LNCaP clone FGC (cell line): ENCODE results near the gene CCDC124.
A peak's percentile ranks its signal among the peaks of the same experiment; 100 is the strongest.
"Not testable (repeated sequence)": the region's sequence is repeated elsewhere in the genome, so short reads cannot be mapped to it uniquely, and the experiment has no call there.

Experiments used
- DNase-seq: peaks from one replicate; pipeline ENCODE4 v3.0.0-alpha.2; 2011; ENCODE audit warnings: low read depth
- H3K4me3 ChIP-seq: 2 replicates; pipeline ENCODE4 v1.5.1; 2011; ENCODE audit warnings: mild to moderate bottlenecking, low read depth, low read length, control low read depth
- CTCF ChIP-seq: IDR thresholded peaks from 2 replicates; pipeline ENCODE4 v1.5.1; 2012; ENCODE audit warnings: mild to moderate bottlenecking; ENCODE audit not compliant: control insufficient read depth, insufficient read depth; ENCODE audit errors: extremely low read depth

CCDC124 gene

GRCh38 chr19:17977488-17977887 lies 44.7 kb downstream of the CCDC124 start:
- TF ChIP-seq CTCF: no peak
- peak; percentile 79 for DNase-seq

GRCh38 chr19:17981611-17982010 lies 48.8 kb downstream of the CCDC124 start:
- no peak overlapping the region for H3K4me3 ChIP-seq
- DNase-seq: no peak
- no peak for TF ChIP-seq CTCF

More at GRCh38 chr19:17977488-17977887, 44.7 kb downstream of the CCDC124 start:
- no peak overlapping the region for H3K4me3 ChIP-seq

- no peak for DNase-seq
- H3K4me3 ChIP-seq: no peak overlapping the region
- no peak for TF ChIP-seq CTCF
These were observed 49.6 kb downstream of the CCDC124 start for GRCh38 chr19:17982430-17982829.

- no peak for DNase-seq
- no peak for TF ChIP-seq CTCF
- H3K4me3 ChIP-seq: no peak overlapping the region
These were observed 52.4 kb downstream of the CCDC124 start for GRCh38 chr19:17985037-17985818.

- not testable (repeated sequence) for DNase-seq, H3K4me3 ChIP-seq
These were observed 53.8 kb downstream of the CCDC124 start for GRCh38 chr19:17986569-17986968.

- no peak for DNase-seq
- no peak for TF ChIP-seq CTCF
- no peak overlapping the region for H3K4me3 ChIP-seq
These were observed 55.3 kb downstream of the CCDC124 start for GRCh38 chr19:17988161-17988560.

GRCh38 chr19:17989425-17990094 lies 56.7 kb downstream of the CCDC124 start:
- H3K4me3 ChIP-seq: no peak overlapping the region
- no peak for TF ChIP-seq CTCF
- no peak for DNase-seq
